SK-N-SH (cell line): ENCODE measurements around the gene C18orf32. TPM values are rescaled to one million over a fixed set of nuclear protein-coding genes. Genes with fewer than 3 reads are reported as not detected.
A peak's percentile ranks its signal among the peaks of the same experiment; 100 is the strongest.

Experiments used
- CTCF ChIA-PET: fragments of 300-600, 350-600 bp; formaldehyde crosslinking; extraction: SDS; loops from one replicate; lab custom pipeline; 2021; lab: Yijun Ruan, JAX
- POLR2A ChIA-PET: fragments of 350-600 bp; sonication (Branson Sonifier 250); formaldehyde crosslinking; extraction: SDS; loops from one replicate; lab custom pipeline; 2020; ENCODE audit warnings: antibody characterized with exemption, inconsistent platforms; lab: Yijun Ruan, JAX
- DNase-seq: peaks from one replicate; pipeline ENCODE4 v3.0.0; 2012
- H2AFZ ChIP-seq: fragments of 200-600 bp; sonication (generic); 2 replicates; pipeline ENCODE4 v1.8.1; 2016; ENCODE audit warnings: antibody characterized with exemption, mild to moderate bottlenecking, low read depth
- H3F3A ChIP-seq: fragments of 200-600 bp; sonication (generic); replicated peaks from 2 replicates; pipeline ENCODE3; 2016; ENCODE audit warnings: antibody characterized with exemption, mild to moderate bottlenecking; ENCODE audit not compliant: insufficient read depth
- H3K27ac ChIP-seq, 2 experiments: fragments of 200-500 bp in 1 of 2; fragments of 200-600 bp in 1 of 2; sonication (Bioruptor generic) in 1 of 2; sonication (generic), shearing (Covaris generic) in 1 of 2; 2 replicates each; pipeline versions ENCODE4 v1.5.1 to v1.6.1; 2014 to 2016; ENCODE audit warnings: low read depth in 2 of 2, inconsistent platforms in 1 of 2, low read length in 1 of 2, mild to moderate bottlenecking in 1 of 2, mixed read lengths in 1 of 2
- H3K27me3 ChIP-seq: fragments of 200-600 bp; sonication (generic), shearing (Covaris generic); 2 replicates; pipeline ENCODE4 v1.6.1; 2016; ENCODE audit warnings: mixed run types; ENCODE audit not compliant: insufficient read depth
- H3K36me3 ChIP-seq, 2 experiments: fragments of 200-500 bp in 1 of 2; fragments of 200-600 bp in 1 of 2; sonication (Bioruptor generic) in 1 of 2; sonication (generic) in 1 of 2; replicated peaks in 1 of 2; 2 replicates each; pipeline versions ENCODE3 to v1.5.1; 2014 to 2016; ENCODE audit warnings: low read length in 1 of 2, mild to moderate bottlenecking in 1 of 2; ENCODE audit not compliant: insufficient read depth in 2 of 2, control insufficient read depth in 1 of 2
- H3K4me1 ChIP-seq, 2 experiments: fragments of 200-500 bp in 1 of 2; fragments of 200-600 bp in 1 of 2; sonication (Bioruptor generic) in 1 of 2; sonication (generic), shearing (Covaris generic) in 1 of 2; 2 replicates each; pipeline versions ENCODE4 v1.5.1 to v1.6.1; 2014 to 2016; ENCODE audit warnings: low read depth in 1 of 2, low read length in 1 of 2, mixed run types in 1 of 2; ENCODE audit not compliant: insufficient read depth in 2 of 2, control insufficient read depth in 1 of 2
- H3K4me2 ChIP-seq: fragments of 200-600 bp; sonication (generic), shearing (Covaris generic); 2 replicates; pipeline ENCODE4 v1.6.1; 2017; ENCODE audit warnings: mixed run types
- H3K4me3 ChIP-seq, 2 experiments: fragments of 200-500 bp in 1 of 2; fragments of 200-600 bp in 1 of 2; sonication (Bioruptor generic) in 1 of 2; sonication (generic), shearing (Covaris generic) in 1 of 2; 2 replicates each; pipeline versions ENCODE4 v1.5.1 to v1.8.1; 2014 to 2016; ENCODE audit warnings: low read depth in 2 of 2, inconsistent platforms in 1 of 2, low read length in 1 of 2, mild to moderate bottlenecking in 1 of 2, mixed read lengths in 1 of 2, moderate library complexity in 1 of 2
- H3K79me2 ChIP-seq: fragments of 200-600 bp; sonication (generic); 2 replicates; pipeline ENCODE4 v1.8.1; 2017; ENCODE audit warnings: mild to moderate bottlenecking; ENCODE audit not compliant: insufficient read depth
- H3K9ac ChIP-seq: fragments of 200-600 bp; sonication (generic); 2 replicates; pipeline ENCODE4 v1.6.1; 2017; ENCODE audit warnings: mixed run types
- H3K9me2 ChIP-seq: fragments of 200-600 bp; sonication (generic); 2 replicates; pipeline ENCODE4 v1.6.1; 2017; ENCODE audit warnings: mixed run types
- H3K9me3 ChIP-seq: fragments of 200-600 bp; sonication (generic); 2 replicates; pipeline ENCODE4 v1.6.1; 2017; ENCODE audit warnings: mixed run types, mild to moderate bottlenecking, moderate library complexity
- H4K20me1 ChIP-seq: fragments of 200-600 bp; sonication (generic); 2 replicates; pipeline ENCODE4 v1.6.1; 2017; ENCODE audit warnings: mild to moderate bottlenecking, mixed run types; ENCODE audit not compliant: insufficient read depth
- CHD2 ChIP-seq: fragments of 150-350 bp; IDR thresholded peaks from 2 replicates; pipeline ENCODE4 v1.6.1; 2018; ENCODE audit warnings: low read length; ENCODE audit not compliant: partially characterized antibody
- CTCF ChIP-seq: fragments of 200-600 bp; sonication (generic); IDR thresholded peaks from 2 replicates; pipeline ENCODE4 v1.6.1; 2017; ENCODE audit warnings: antibody characterized with exemption, mild to moderate bottlenecking, moderate library complexity
- ELF1 ChIP-seq: IDR thresholded peaks from 2 replicates; pipeline ENCODE4 v1.4.0; 2012
- EP300 ChIP-seq, 2 experiments: IDR thresholded peaks; 2 replicates each; pipeline versions ENCODE4 v1.4.0 to v1.6.1; 2012; ENCODE audit warnings: borderline replicate concordance in 1 of 2, low read depth in 1 of 2, low read length in 1 of 2
- FOSL2 ChIP-seq: IDR thresholded peaks from 2 replicates; pipeline ENCODE4 v1.4.0; 2012; ENCODE audit warnings: low read depth, mild to moderate bottlenecking, moderate library complexity, borderline replicate concordance
- FOXJ3 ChIP-seq: sonication (generic); formaldehyde crosslinking; IDR thresholded peaks from 2 replicates; pipeline ENCODE4 v1.5.1; 2020; ENCODE audit warnings: mild to moderate bottlenecking, missing genetic modification reagents
- GATA2 ChIP-seq: sonication (generic); formaldehyde crosslinking; IDR thresholded peaks from 2 replicates; pipeline ENCODE4 v1.5.0; 2020; ENCODE audit warnings: mild to moderate bottlenecking, missing genetic modification reagents
- JUND ChIP-seq: IDR thresholded peaks from 2 replicates; pipeline ENCODE4 v1.4.0; 2012
- NFIC ChIP-seq: IDR thresholded peaks from 2 replicates; pipeline ENCODE4 v1.4.0; 2012; ENCODE audit warnings: borderline replicate concordance
- NRF1 ChIP-seq: IDR thresholded peaks from 2 replicates; pipeline ENCODE4 v1.6.1; 2012; ENCODE audit warnings: low read depth, mild to moderate bottlenecking, low read length
- POLR2AphosphoS5 ChIP-seq: IDR thresholded peaks from 2 replicates; pipeline ENCODE4 v1.6.1; 2012; ENCODE audit warnings: low read depth, low read length
- RAD21 ChIP-seq: IDR thresholded peaks from 2 replicates; pipeline ENCODE4 v1.6.1; 2012; ENCODE audit warnings: mild to moderate bottlenecking, low read length
- RCOR1 ChIP-seq: fragments of 150-350 bp; IDR thresholded peaks from 2 replicates; pipeline ENCODE4 v1.6.1; 2017; ENCODE audit warnings: antibody characterized with exemption, low read length
- REST ChIP-seq: IDR thresholded peaks from 2 replicates; pipeline ENCODE4 v1.6.1; 2012; ENCODE audit warnings: mild to moderate bottlenecking, low read depth, low read length, moderate library complexity
- RFX5 ChIP-seq: IDR thresholded peaks from 2 replicates; pipeline ENCODE4 v1.6.1; 2012; ENCODE audit warnings: mild to moderate bottlenecking, improper control_type of control experiment, low read length
- RXRA ChIP-seq: IDR thresholded peaks from 2 replicates; pipeline ENCODE4 v1.4.0; 2012; ENCODE audit warnings: low read depth, mild to moderate bottlenecking, borderline replicate concordance
- YY1 ChIP-seq: IDR thresholded peaks from 2 replicates; pipeline ENCODE4 v1.4.0; 2012; ENCODE audit warnings: low read depth, mild to moderate bottlenecking
- WGBS: methylation state at CpG from one replicate; pipeline ENCODE4 v1.1.6; 2017; ENCODE audit warnings: low lambda C conversion rate; 5-methylcytosine and 5-hydroxymethylcytosine counted together
- polyA plus RNA-seq, 3 experiments: library from polyadenylated mRNA; depleted of rRNA; stranded (reverse); fragments of >200 nt; gene quantifications; 2 replicates each; pipeline ENCODE4 v1.2.3, GENCODE V29; 2012
- TF ChIP-seq, protein P1 (sequence below): IDR thresholded peaks from 2 replicates; pipeline ENCODE4; 2012
- TF ChIP-seq, protein P2 (sequence below): IDR thresholded peaks from 2 replicates; pipeline ENCODE4 v1.4.0; 2012; ENCODE audit warnings: low read depth
- TF ChIP-seq, protein P3 (sequence below): fragments of 150-350 bp; IDR thresholded peaks from 2 replicates; pipeline ENCODE4 v1.6.1; 2017; ENCODE audit warnings: antibody characterized with exemption, low read length, low read depth, borderline replicate concordance

Gene C18orf32
- polyA plus RNA-seq, 1 of the 3 experiments (the other 2 are of a cell fraction): 29.4 TPM

- POLR2A ChIA-PET: interaction anchor here (0.7 kb wide), 1 partner anchor 27 kb away, joined by 3 read pairs; the partner anchor contains the start of gene C18orf32
- Histone ChIP-seq H3K27ac (peak overlapping the region; percentile 65 to 83; a peak in 3 of 4 replicates), H3K27me3 (no peaks in the 10 kb centered on the region)
Observed at GRCh38 chr18:49459404-49460171, 27.4 kb downstream of the C18orf32 start.

More at GRCh38 chr18:49459404-49460171, 27.4 kb downstream of the C18orf32 start:
- peaks cover 6% of the 10 kb centered on the region for H3F3A ChIP-seq
- H3K9me2 ChIP-seq: no peaks in the 10 kb centered on the region
- no peak for TF ChIP-seq FOXJ3 (CRISPR knock-in tag)
- no peak for TF ChIP-seq RFX5
- no peak for TF ChIP-seq ELF1
- TF ChIP-seq RXRA: no peak
- TF ChIP-seq RCOR1: no peak
- TF ChIP-seq, protein P1, sequence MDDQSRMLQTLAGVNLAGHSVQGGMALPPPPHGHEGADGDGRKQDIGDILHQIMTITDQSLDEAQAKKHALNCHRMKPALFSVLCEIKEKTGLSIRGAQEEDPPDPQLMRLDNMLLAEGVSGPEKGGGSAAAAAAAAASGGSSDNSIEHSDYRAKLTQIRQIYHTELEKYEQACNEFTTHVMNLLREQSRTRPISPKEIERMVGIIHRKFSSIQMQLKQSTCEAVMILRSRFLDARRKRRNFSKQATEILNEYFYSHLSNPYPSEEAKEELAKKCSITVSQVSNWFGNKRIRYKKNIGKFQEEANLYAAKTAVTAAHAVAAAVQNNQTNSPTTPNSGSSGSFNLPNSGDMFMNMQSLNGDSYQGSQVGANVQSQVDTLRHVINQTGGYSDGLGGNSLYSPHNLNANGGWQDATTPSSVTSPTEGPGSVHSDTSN: no peak
- TF ChIP-seq, protein P2, sequence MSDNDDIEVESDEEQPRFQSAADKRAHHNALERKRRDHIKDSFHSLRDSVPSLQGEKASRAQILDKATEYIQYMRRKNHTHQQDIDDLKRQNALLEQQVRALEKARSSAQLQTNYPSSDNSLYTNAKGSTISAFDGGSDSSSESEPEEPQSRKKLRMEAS: no peak
- no peak for TF ChIP-seq NRF1
- TF ChIP-seq POLR2AphosphoS5: no peak
- TF ChIP-seq YY1: no peak
- TF ChIP-seq RAD21: no peak
- no peak for TF ChIP-seq EP300 (IDR thresholded peaks at IDR 0.05; ENCODE audit: borderline replicate concordance in 1 of 2, low read depth in 1 of 2, low read length in 1 of 2)
- TF ChIP-seq FOSL2: no peak
- no peak for TF ChIP-seq GATA2 (CRISPR knock-in tag)
- TF ChIP-seq NFIC: no peak
- no peak for TF ChIP-seq CHD2
- TF ChIP-seq, protein P3, sequence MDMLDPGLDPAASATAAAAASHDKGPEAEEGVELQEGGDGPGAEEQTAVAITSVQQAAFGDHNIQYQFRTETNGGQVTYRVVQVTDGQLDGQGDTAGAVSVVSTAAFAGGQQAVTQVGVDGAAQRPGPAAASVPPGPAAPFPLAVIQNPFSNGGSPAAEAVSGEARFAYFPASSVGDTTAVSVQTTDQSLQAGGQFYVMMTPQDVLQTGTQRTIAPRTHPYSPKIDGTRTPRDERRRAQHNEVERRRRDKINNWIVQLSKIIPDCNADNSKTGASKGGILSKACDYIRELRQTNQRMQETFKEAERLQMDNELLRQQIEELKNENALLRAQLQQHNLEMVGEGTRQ: no peak
- TF ChIP-seq JUND: no peak
- no peak for TF ChIP-seq CTCF
- TF ChIP-seq REST: no peak
- no peaks in the 10 kb centered on the region for H4K20me1 ChIP-seq
- CTCF ChIA-PET: interaction anchor here (0.6 to 1.7 kb wide), 8 partner anchors 9 to 783 kb away, joined by 3 to 6 read pairs (median 3); no protein-coding TSS in a partner anchor
- DNase-seq: peak; percentile 33
- H3K4me3 ChIP-seq: peak overlapping the region; percentile 90 to 91
- peak overlapping the region; percentile 84 for H3K9ac ChIP-seq
- H3K9me3 ChIP-seq: no peaks in the 10 kb centered on the region
- peak overlapping the region; percentile 97 for H2AFZ ChIP-seq
- peaks cover 5 to 8% of the 10 kb centered on the region in 2 experiments; a peak in 3 of 4 replicates for H3K4me1 ChIP-seq
- H3K36me3 ChIP-seq: no peaks in the 10 kb centered on the region
- H3K79me2 ChIP-seq: peaks cover 56% of the 10 kb centered on the region
- peak overlapping the region; percentile 86 for H3K4me2 ChIP-seq
- 22% methylated on average over 16 of the region's 16 CpGs for WGBS
